ENCODE data around the gene BIRC7.

Gene BIRC7

GRCh38 chr20:63284544-63284949, 48.8 kb downstream of the BIRC7 start:
- no peak for DNase-seq

- no peak for DNase-seq
These were observed 49.3 kb downstream of the BIRC7 start for GRCh38 chr20:63284981-63285524.

GRCh38 chr20:63285636-63286615, 50.2 kb downstream of the BIRC7 start:
- no peak for DNase-seq

GRCh38 chr20:63286781-63287696, 51.3 kb downstream of the BIRC7 start:
- DNase-seq = no peak

GRCh38 chr20:63287697-63288580, 52.2 kb downstream of the BIRC7 start:
- DNase-seq = no peak

- DNase-seq = no peak
These were observed 53.0 kb downstream of the BIRC7 start for GRCh38 chr20:63288581-63289251.

- no peak for DNase-seq
These were observed 53.8 kb downstream of the BIRC7 start for GRCh38 chr20:63289311-63290135.
